A673 (cell line): ENCODE results near the gene FNDC3B. TPM values are rescaled to one million over a fixed set of nuclear protein-coding genes. Genes with fewer than 3 reads are reported as not detected.

Experiments
- BruUV-seq: library from RNA; stranded (reverse); fragments of 400-500 nt; replicated peaks from 2 replicates; lab custom pipeline; 2021; lab: Mats Ljungman, UMichigan
- CTCF ChIA-PET: fragments of 300-600 bp; sonication (Branson Sonifier 250); formaldehyde crosslinking; loops from one replicate; lab custom pipeline; 2022; ENCODE audit warnings: antibody characterized with exemption; lab: Charles Lee
- POLR2A ChIA-PET: fragments of 300-600 bp; sonication (Branson Sonifier 250); formaldehyde crosslinking; loops from one replicate; lab custom pipeline; 2022; ENCODE audit warnings: antibody characterized with exemption; ENCODE audit not compliant: low non-redundant PET; lab: Charles Lee
- DNase-seq: peaks from one replicate; pipeline ENCODE4 v3.0.0-alpha.2; 2015; ENCODE audit warnings: low spot score
- H3K27ac ChIP-seq: fragments of 200-600 bp; sonication (generic); 2 replicates; pipeline ENCODE4 v1.5.1; 2016; ENCODE audit warnings: mixed run types, low read depth, mild to moderate bottlenecking, mixed read lengths, antibody characterized with exemption, low read length; ENCODE audit not compliant: poor library complexity, severe bottlenecking
- H3K27me3 ChIP-seq: fragments of 200-600 bp; sonication (generic); replicated peaks from 2 replicates; pipeline ENCODE4 v1.6.1; 2017; ENCODE audit warnings: mixed run types, low read depth, mild to moderate bottlenecking, mixed read lengths, antibody characterized with exemption, low read length; ENCODE audit not compliant: insufficient read depth, poor library complexity
- H3K36me3 ChIP-seq: fragments of 200-600 bp; sonication (generic); 2 replicates; pipeline ENCODE4 v1.6.1; 2016; ENCODE audit warnings: mixed run types, mild to moderate bottlenecking, mixed read lengths, antibody characterized with exemption, low read length; ENCODE audit not compliant: insufficient read depth, poor library complexity, severe bottlenecking
- H3K4me1 ChIP-seq: fragments of 200-600 bp; sonication (generic); 2 replicates; pipeline ENCODE4 v1.6.1; 2017; ENCODE audit warnings: mixed run types, mild to moderate bottlenecking, mixed read lengths, antibody characterized with exemption, low read length; ENCODE audit not compliant: insufficient read depth, poor library complexity, severe bottlenecking
- H3K4me3 ChIP-seq: fragments of 200-600 bp; sonication (generic); 2 replicates; pipeline ENCODE4 v1.5.1; 2016; ENCODE audit warnings: low read depth, mixed run types, mild to moderate bottlenecking, mixed read lengths, low read length; ENCODE audit not compliant: poor library complexity, severe bottlenecking
- H3K9me3 ChIP-seq: fragments of 200-600 bp; sonication (generic); 2 replicates; pipeline ENCODE4 v1.6.1; 2016; ENCODE audit warnings: mixed run types, low read depth, mild to moderate bottlenecking, mixed read lengths, antibody characterized with exemption, low read length; ENCODE audit not compliant: poor library complexity, severe bottlenecking
- CTCF ChIP-seq: fragments of 300-800, 200-600 bp; sonication (generic); conservative IDR thresholded peaks from 2 replicates; pipeline ENCODE4 v1.5.1; 2017; ENCODE audit warnings: low read depth, mild to moderate bottlenecking, antibody characterized with exemption, low read length, moderate library complexity, mixed read lengths
- EZH2 ChIP-seq: fragments of 200-600 bp; sonication (generic); IDR thresholded peaks from 2 replicates; pipeline ENCODE4 v1.6.1; 2017; ENCODE audit warnings: borderline replicate concordance, low read depth, mild to moderate bottlenecking, mixed read lengths, antibody characterized with exemption, low read length; ENCODE audit not compliant: poor library complexity, severe bottlenecking
- intact Hi-C: fragments of 100-400 bp; cut with micrococcal nuclease; formaldehyde crosslinking; loops from one replicate; pipeline ENCODE4 v1.10.0; 2022; ENCODE audit not compliant: unreplicated experiment
- total RNA-seq: library from RNA; stranded (reverse); gene quantifications from 2 replicates; pipeline ENCODE4 v1.2.3, GENCODE V29; 2021

Gene FNDC3B
- total RNA-seq, 1 experiment from 2014 or later, result 50.8 TPM

GRCh38 chr3:172312001-172312400 lies 272.6 kb downstream of the FNDC3B start:
- Histone ChIP-seq H3K9me3 (no peaks in the 10 kb centered on the region), H3K27me3 (no peaks in the 10 kb centered on the region), H3K4me1 (peaks cover 11% of the 10 kb centered on the region), H3K4me3 (no peak overlapping the region), H3K36me3 (peaks cover 4% of the 10 kb centered on the region), H3K27ac (no peak overlapping the region)
- TF ChIP-seq CTCF (no peak), EZH2 (no peak)
- no peak for DNase-seq
- intact Hi-C loops, result no loop called here
- ChIA-PET CTCF (no interaction called here), POLR2A (no interaction called here)
- no TSS peak for BruUV-seq

- no peak overlapping the region for H3K27ac ChIP-seq
- no peaks in the 10 kb centered on the region for H3K27me3 ChIP-seq
- intact Hi-C loops, result no loop called here
- no peak for DNase-seq
- CTCF ChIA-PET, result no interaction called here
- peaks cover 15% of the 10 kb centered on the region for H3K4me1 ChIP-seq
- H3K4me3 ChIP-seq, result no peak overlapping the region
- no TSS peak for BruUV-seq
- no peaks in the 10 kb centered on the region for H3K9me3 ChIP-seq
- H3K36me3 ChIP-seq, result peaks cover 4% of the 10 kb centered on the region
- no peak for TF ChIP-seq EZH2
- no peak for TF ChIP-seq CTCF
- POLR2A ChIA-PET, result no interaction called here
Measured at GRCh38 chr3:172312711-172313110, 273.3 kb downstream of the FNDC3B start.

- no peaks in the 10 kb centered on the region for H3K9me3 ChIP-seq
- ChIA-PET POLR2A (no interaction called here), CTCF (no interaction called here)
- no TSS peak for BruUV-seq
- TF ChIP-seq CTCF, result no peak
- TF ChIP-seq EZH2, result no peak
- DNase-seq, result no peak
- no peaks in the 10 kb centered on the region for H3K27me3 ChIP-seq
- no peak overlapping the region for H3K4me3 ChIP-seq
- peaks cover 24% of the 10 kb centered on the region for H3K4me1 ChIP-seq
- intact Hi-C loops, result no loop called here
- no peak overlapping the region for H3K27ac ChIP-seq
- peaks cover 4% of the 10 kb centered on the region for H3K36me3 ChIP-seq
Measured at GRCh38 chr3:172313671-172314070, 274.3 kb downstream of the FNDC3B start.
